NCI-H460 (cell line): ENCODE measurements around the gene PDZD7. TPM values are rescaled to one million over a fixed set of nuclear protein-coding genes. Genes with fewer than 3 reads are reported as not detected.

Experiments used
- DNase-seq: peaks from one replicate; pipeline ENCODE4 v3.0.0-alpha.2; 2016; ENCODE audit warnings: low read depth; ENCODE audit errors: extremely low read depth
- total RNA-seq: library from RNA; depleted of rRNA; stranded (reverse); fragments of >200 nt; shearing (Covaris generic); gene quantifications from 2 replicates; pipeline ENCODE4 v1.2.3, GENCODE V29; 2014

Gene PDZD7
- total RNA-seq, 1 experiment from 2014 or later = 0.52 TPM

- no peak for DNase-seq
Observed at GRCh38 chr10:101022967-101023705, 7.8 kb downstream of the PDZD7 start.

- no peak for DNase-seq
Observed at GRCh38 chr10:101021692-101022251, 9.2 kb downstream of the PDZD7 start.

GRCh38 chr10:101021239-101021638 lies 9.7 kb downstream of the PDZD7 start:
- no peak for DNase-seq

GRCh38 chr10:101020427-101021075 lies 10.4 kb downstream of the PDZD7 start:
- DNase-seq = no peak

- DNase-seq = no peak
Observed at GRCh38 chr10:101019440-101019703, 11.6 kb downstream of the PDZD7 start.

GRCh38 chr10:101018600-101019439 lies 12.1 kb downstream of the PDZD7 start:
- peak; percentile 79 for DNase-seq

- no peak for DNase-seq
Observed at GRCh38 chr10:101018118-101018599, 12.8 kb downstream of the PDZD7 start.

- no peak for DNase-seq
Observed at GRCh38 chr10:101016814-101017213, 14.1 kb downstream of the PDZD7 start.

- no peak for DNase-seq
Observed at GRCh38 chr10:101015582-101015973, 15.4 kb downstream of the PDZD7 start.

- no peak for DNase-seq
Observed at GRCh38 chr10:101014966-101015581, 15.9 kb downstream of the PDZD7 start.

GRCh38 chr10:101014230-101014884 lies 16.6 kb downstream of the PDZD7 start:
- no peak for DNase-seq

GRCh38 chr10:101013365-101013825 lies 17.5 kb downstream of the PDZD7 start:
- DNase-seq = no peak

GRCh38 chr10:101012525-101013364 lies 18.2 kb downstream of the PDZD7 start:
- DNase-seq = peak; percentile 95

GRCh38 chr10:101011517-101012423 lies 19.2 kb downstream of the PDZD7 start:
- DNase-seq = no peak

GRCh38 chr10:101010329-101010728 lies 20.6 kb downstream of the PDZD7 start:
- no peak for DNase-seq

GRCh38 chr10:101008823-101009423 lies 22.0 kb downstream of the PDZD7 start:
- no peak for DNase-seq

- DNase-seq = no peak
Observed at GRCh38 chr10:101007915-101008822, 22.8 kb downstream of the PDZD7 start.
